HG02870 (cell line): ENCODE results near the gene NPIPA3.
A peak's percentile ranks its signal among the peaks of the same experiment; 100 is the strongest.
"Not testable (repeated sequence)": the region's sequence is repeated elsewhere in the genome, so short reads cannot be mapped to it uniquely, and the experiment has no call there.

ENCODE experiments used
- ATAC-seq: cut with Tn5 transposase; IDR thresholded peaks from one replicate; pipeline ENCODE4 v1.9.1; 2021; ENCODE audit warnings: mild to moderate bottlenecking, moderate library complexity; ENCODE audit not compliant: unreplicated experiment

The NPIPA3 gene

GRCh38 chr16:14741794-14742193, 38.6 kb downstream of the NPIPA3 start:
- not testable (repeated sequence) for ATAC-seq

- ATAC-seq: peak; percentile 93
Measured at GRCh38 chr16:14742273-14743128, 39.3 kb downstream of the NPIPA3 start, which contains the start of gene NPIPA2. TSS of gene NPIPA2 (plus strand) at chr16:14742533. CDS start at chr16:14748066, 5,533 bp downstream.

GRCh38 chr16:14773654-14774053, 70.4 kb downstream of the NPIPA3 start:
- ATAC-seq: not testable (repeated sequence)

- not testable (repeated sequence) for ATAC-seq
Measured at GRCh38 chr16:14775624-14776023, 72.4 kb downstream of the NPIPA3 start.
